ENCODE data around the gene ADGRG6.

The ADGRG6 gene

DNA sequence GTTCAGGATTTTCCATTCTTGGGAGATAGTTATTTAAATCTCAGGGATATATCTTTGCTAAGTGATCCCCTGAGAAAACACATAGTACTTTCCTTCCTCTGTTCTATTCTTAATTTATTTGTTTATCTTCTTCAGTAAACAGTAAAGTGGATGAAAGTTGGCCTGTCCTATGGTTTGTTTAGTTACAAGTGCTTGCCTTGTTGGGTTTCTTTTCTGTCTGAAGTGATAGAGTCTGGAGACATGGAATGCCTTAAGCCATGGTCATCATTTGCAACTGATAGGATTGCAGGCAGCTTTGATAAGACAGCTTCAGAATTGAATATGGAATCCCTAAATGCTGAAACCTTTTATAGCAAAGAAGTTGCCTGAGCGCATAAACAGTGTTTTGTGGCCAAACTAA is 4.9 kb downstream of the ADGRG6 start:
- Histone ChIP-seq H3K9ac (ENCODE audit: low read depth, low read length, poor library complexity, severe bottlenecking) (no peak overlapping the region), H3K27me3 (ENCODE audit: insufficient read depth, low read length, poor library complexity, severe bottlenecking) (no peaks in the 10 kb centered on the region), H3K4me2 (ENCODE audit: low read depth, low read length, poor library complexity, severe bottlenecking) (no peak overlapping the region), H4K20me1 (ENCODE audit: insufficient read depth, low read length, poor library complexity, severe bottlenecking) (no peaks in the 10 kb centered on the region), H3K4me1 (ENCODE audit: insufficient read depth, low read length, poor library complexity, severe bottlenecking) (no peaks in the 10 kb centered on the region), H3K9me3 (ENCODE audit: insufficient read depth, low read depth, low read length) (no peaks in the 10 kb centered on the region), H3K4me3 (ENCODE audit: low read length, poor library complexity, severe bottlenecking) (no peak overlapping the region), H3F3A (ENCODE audit: low read depth) (no peaks in the 10 kb centered on the region), H3K9me2 (replicated peaks; ENCODE audit: low read depth, low read length) (no peaks in the 10 kb centered on the region), H2AFZ (ENCODE audit: low read length) (peak overlapping the region; percentile 2; the same call in 1 of the 2 replicates), H3K79me2 (ENCODE audit: insufficient read depth, low read length) (no peaks in the 10 kb centered on the region), H3K36me3 (ENCODE audit: insufficient read depth, low read length) (no peaks in the 10 kb centered on the region)
- TF ChIP-seq EZH2phosphoT487 (IDR thresholded peaks at IDR 0.05; ENCODE audit: borderline replicate concordance) = no peak
- TF ChIP-seq, protein P1, sequence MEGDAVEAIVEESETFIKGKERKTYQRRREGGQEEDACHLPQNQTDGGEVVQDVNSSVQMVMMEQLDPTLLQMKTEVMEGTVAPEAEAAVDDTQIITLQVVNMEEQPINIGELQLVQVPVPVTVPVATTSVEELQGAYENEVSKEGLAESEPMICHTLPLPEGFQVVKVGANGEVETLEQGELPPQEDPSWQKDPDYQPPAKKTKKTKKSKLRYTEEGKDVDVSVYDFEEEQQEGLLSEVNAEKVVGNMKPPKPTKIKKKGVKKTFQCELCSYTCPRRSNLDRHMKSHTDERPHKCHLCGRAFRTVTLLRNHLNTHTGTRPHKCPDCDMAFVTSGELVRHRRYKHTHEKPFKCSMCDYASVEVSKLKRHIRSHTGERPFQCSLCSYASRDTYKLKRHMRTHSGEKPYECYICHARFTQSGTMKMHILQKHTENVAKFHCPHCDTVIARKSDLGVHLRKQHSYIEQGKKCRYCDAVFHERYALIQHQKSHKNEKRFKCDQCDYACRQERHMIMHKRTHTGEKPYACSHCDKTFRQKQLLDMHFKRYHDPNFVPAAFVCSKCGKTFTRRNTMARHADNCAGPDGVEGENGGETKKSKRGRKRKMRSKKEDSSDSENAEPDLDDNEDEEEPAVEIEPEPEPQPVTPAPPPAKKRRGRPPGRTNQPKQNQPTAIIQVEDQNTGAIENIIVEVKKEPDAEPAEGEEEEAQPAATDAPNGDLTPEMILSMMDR (conservative IDR thresholded peaks at IDR 0.05; ENCODE audit: low read length) = no peak

DNA sequence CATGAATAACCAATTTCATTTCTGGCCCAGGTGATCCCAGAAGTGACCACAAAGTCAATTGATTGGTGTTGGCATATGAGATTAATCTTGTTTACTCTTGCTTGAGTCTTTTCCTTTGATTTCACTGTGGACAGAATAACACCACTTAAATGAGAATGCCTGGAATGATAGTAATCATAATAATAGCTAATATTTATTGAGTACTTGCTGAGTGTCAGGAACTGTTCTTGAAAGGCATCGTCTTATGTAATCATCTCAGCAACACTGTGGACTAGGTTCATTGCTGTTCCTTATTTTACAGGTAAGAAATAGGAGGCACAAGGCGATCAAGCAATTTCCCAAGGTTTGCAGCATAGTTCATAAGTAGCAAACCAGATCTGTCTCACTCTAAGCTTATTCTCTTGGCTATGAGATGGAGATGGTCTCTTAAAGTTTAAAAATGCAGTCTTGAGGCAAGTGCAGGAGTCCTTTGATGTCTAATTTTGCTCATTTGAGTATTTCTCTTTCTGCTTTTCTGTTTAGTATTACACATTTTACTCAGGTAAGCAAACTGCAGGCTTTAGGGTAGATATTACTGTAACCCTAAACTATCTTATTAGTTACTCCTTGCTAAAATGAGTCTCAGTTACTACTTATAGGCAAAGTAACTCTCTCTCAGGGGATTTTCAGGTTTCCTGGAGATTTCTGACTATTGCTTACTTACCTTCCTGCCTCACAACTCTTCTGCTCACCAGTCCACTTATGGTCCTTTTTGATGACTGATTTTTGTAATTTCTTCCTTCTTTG is 6.3 kb downstream of the ADGRG6 start:
- no peak overlapping the region for H3K4me2 ChIP-seq (ENCODE audit: low read depth, low read length, poor library complexity, severe bottlenecking)

GRCh38 chr6:142309426-142309825 is 7.6 kb downstream of the ADGRG6 start:
- Histone ChIP-seq H4K20me1 (ENCODE audit: insufficient read depth, low read length, poor library complexity, severe bottlenecking) (no peaks in the 10 kb centered on the region), H2AFZ (ENCODE audit: low read length) (no peak overlapping the region; the same call in 1 of the 2 replicates), H3K9ac (ENCODE audit: low read depth, low read length, poor library complexity, severe bottlenecking) (no peak overlapping the region), H3K4me1 (ENCODE audit: insufficient read depth, low read length, poor library complexity, severe bottlenecking) (no peaks in the 10 kb centered on the region), H3K36me3 (ENCODE audit: insufficient read depth, low read length) (no peaks in the 10 kb centered on the region), H3K79me2 (ENCODE audit: insufficient read depth, low read length) (no peaks in the 10 kb centered on the region), H3K9me3 (ENCODE audit: insufficient read depth, low read depth, low read length) (no peaks in the 10 kb centered on the region), H3K9me2 (replicated peaks; ENCODE audit: low read depth, low read length) (no peaks in the 10 kb centered on the region), H3F3A (ENCODE audit: low read depth) (no peaks in the 10 kb centered on the region), H3K27me3 (ENCODE audit: insufficient read depth, low read length, poor library complexity, severe bottlenecking) (no peaks in the 10 kb centered on the region), H3K4me2 (ENCODE audit: low read depth, low read length, poor library complexity, severe bottlenecking) (no peak overlapping the region), H3K4me3 (ENCODE audit: low read length, poor library complexity, severe bottlenecking) (no peak overlapping the region)
- TF ChIP-seq, protein P1 (conservative IDR thresholded peaks at IDR 0.05; ENCODE audit: low read length) = no peak
- TF ChIP-seq EZH2phosphoT487 (IDR thresholded peaks at IDR 0.05; ENCODE audit: borderline replicate concordance) = no peak

More for the DNA sequence above, 6.3 kb downstream of the ADGRG6 start:
- Histone ChIP-seq H3K9me2 (replicated peaks; ENCODE audit: low read depth, low read length) (no peaks in the 10 kb centered on the region), H3K9ac (ENCODE audit: low read depth, low read length, poor library complexity, severe bottlenecking) (no peak overlapping the region), H3K27me3 (ENCODE audit: insufficient read depth, low read length, poor library complexity, severe bottlenecking) (no peaks in the 10 kb centered on the region), H4K20me1 (ENCODE audit: insufficient read depth, low read length, poor library complexity, severe bottlenecking) (no peaks in the 10 kb centered on the region), H3K4me3 (ENCODE audit: low read length, poor library complexity, severe bottlenecking) (no peak overlapping the region), H3K4me1 (ENCODE audit: insufficient read depth, low read length, poor library complexity, severe bottlenecking) (no peaks in the 10 kb centered on the region), H3K9me3 (ENCODE audit: insufficient read depth, low read depth, low read length) (no peaks in the 10 kb centered on the region), H3K36me3 (ENCODE audit: insufficient read depth, low read length) (no peaks in the 10 kb centered on the region), H3K79me2 (ENCODE audit: insufficient read depth, low read length) (no peaks in the 10 kb centered on the region), H2AFZ (ENCODE audit: low read length) (no peak overlapping the region), H3F3A (ENCODE audit: low read depth) (no peaks in the 10 kb centered on the region)
- TF ChIP-seq EZH2phosphoT487 (IDR thresholded peaks at IDR 0.05; ENCODE audit: borderline replicate concordance) = no peak
- TF ChIP-seq, protein P1 (conservative IDR thresholded peaks at IDR 0.05; ENCODE audit: low read length) = no peak
